ENCODE results near the gene FRRS1L. TPM values are rescaled to one million over a fixed set of nuclear protein-coding genes. Genes with fewer than 3 reads are reported as not detected.

FRRS1L gene
- total and polyA plus RNA-seq, 2 of the 4 experiments (the other 2 are of a cell fraction) = under 0.01 to 0.05 TPM

DNA sequence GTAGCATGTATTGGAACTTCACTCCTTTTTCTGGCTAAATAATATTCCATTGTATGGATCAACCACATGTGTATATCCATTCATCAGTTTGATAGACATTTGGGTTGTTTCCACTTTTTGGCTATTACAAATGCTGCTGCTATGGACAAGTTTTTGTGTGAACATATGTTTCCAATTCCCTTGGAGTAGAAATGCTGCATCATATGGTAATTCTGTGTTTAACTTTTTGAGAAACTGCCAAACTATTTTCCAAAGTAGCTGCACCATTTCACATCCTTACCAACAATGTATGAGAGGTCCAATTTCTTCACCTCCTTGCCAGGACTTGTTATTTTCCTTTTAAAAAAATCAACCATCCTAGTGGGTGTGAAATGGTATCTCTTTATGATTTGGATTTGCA lies 8.4 kb downstream of the FRRS1L start:
- no peak overlapping the region for H2BK20ac ChIP-seq (ENCODE audit: low read depth, low read length)
- BruUV-seq (replicated peaks) = no TSS peak
- no peak overlapping the region for H3K4me2 ChIP-seq (ENCODE audit: low read depth, low read length)
- H4K20me1 ChIP-seq (ENCODE audit: insufficient read depth, low read length) = no peaks in the 10 kb centered on the region
- H2AFZ ChIP-seq (replicated peaks; ENCODE audit: low read length, poor library complexity) = no peak overlapping the region
- no peak overlapping the region for H2AK5ac ChIP-seq (ENCODE audit: low read depth, low read length)
- H4K91ac ChIP-seq (ENCODE audit: insufficient read depth, low read depth, low read length) = no peak overlapping the region
- H3K9ac ChIP-seq (ENCODE audit: low read depth, low read length) = no peak overlapping the region
- H4K8ac ChIP-seq (ENCODE audit: low read depth in 2 of 2, low read length in 2 of 2) = no peak overlapping the region
- peaks cover 4% of the 10 kb centered on the region for H3K9me3 ChIP-seq (ENCODE audit: control insufficient read depth, insufficient read depth, low read length)
- no peak overlapping the region for H2BK15ac ChIP-seq (ENCODE audit: low read depth, low read length)
- DNase-seq (no peak), ATAC-seq (ENCODE audit: low read depth) (no peak)
- no peaks in the 10 kb centered on the region for H3K4me1 ChIP-seq (ENCODE audit: control insufficient read depth, insufficient read depth, low read length)
- no peak overlapping the region for H3K23ac ChIP-seq (ENCODE audit: low read depth, low read length)
- H3K27ac ChIP-seq (ENCODE audit: insufficient read depth, low read length) = no peak overlapping the region
- H3K14ac ChIP-seq (replicated peaks; ENCODE audit: low read depth, low read length) = no peak overlapping the region
- H2BK5ac ChIP-seq (ENCODE audit: low read depth, low read length, poor library complexity, severe bottlenecking) = no peak overlapping the region
- dilution Hi-C loops (cut with HindIII; ENCODE audit: low sequenced_read_pairs, unreplicated experiment) = no loop called here
- intact Hi-C loops (cut with micrococcal nuclease) = no loop called here
- peaks cover 14% of the 10 kb centered on the region for H3K27me3 ChIP-seq (ENCODE audit: control insufficient read depth, insufficient read depth, low read length)
- no peak overlapping the region for H3K4me3 ChIP-seq (ENCODE audit: insufficient read depth, low read depth, low read length)
- H4K5ac ChIP-seq (ENCODE audit: low read depth, low read length) = no peak overlapping the region
- H3K36me3 ChIP-seq (ENCODE audit: control insufficient read depth, insufficient read depth, low read length) = no peaks in the 10 kb centered on the region
- in situ Hi-C loops (cut with MboI; ENCODE audit: low sequenced_read_pairs) = no loop called here
- ChIA-PET CTCF (no interaction called here), POLR2A (ENCODE audit: unreplicated experiment) (no interaction called here)
- H3K18ac ChIP-seq (ENCODE audit: low read depth, low read length) = no peak overlapping the region
- no peak overlapping the region for H3K4ac ChIP-seq (ENCODE audit: low read depth, low read length)
- TF ChIP-seq BHLHE40 (IDR thresholded peaks at IDR 0.05; ENCODE audit: low read depth, low read length) = no peak
- TF ChIP-seq, protein P1, sequence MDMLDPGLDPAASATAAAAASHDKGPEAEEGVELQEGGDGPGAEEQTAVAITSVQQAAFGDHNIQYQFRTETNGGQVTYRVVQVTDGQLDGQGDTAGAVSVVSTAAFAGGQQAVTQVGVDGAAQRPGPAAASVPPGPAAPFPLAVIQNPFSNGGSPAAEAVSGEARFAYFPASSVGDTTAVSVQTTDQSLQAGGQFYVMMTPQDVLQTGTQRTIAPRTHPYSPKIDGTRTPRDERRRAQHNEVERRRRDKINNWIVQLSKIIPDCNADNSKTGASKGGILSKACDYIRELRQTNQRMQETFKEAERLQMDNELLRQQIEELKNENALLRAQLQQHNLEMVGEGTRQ (IDR thresholded peaks at IDR 0.05; ENCODE audit: low read depth, low read length) = no peak
- no peak for TF ChIP-seq RAD21 (IDR thresholded peaks at IDR 0.05; ENCODE audit: low read length)
- no peak for TF ChIP-seq NFE2L2 (IDR thresholded peaks at IDR 0.05; ENCODE audit: low read depth, low read length)
- TF ChIP-seq RFX5 (IDR thresholded peaks at IDR 0.05; ENCODE audit: low read depth, low read length) = no peak
- no peak for TF ChIP-seq SMC3 (IDR thresholded peaks at IDR 0.05; ENCODE audit: low read depth, low read length)
- no peak for TF ChIP-seq RCOR1 (IDR thresholded peaks at IDR 0.05; ENCODE audit: insufficient replicate concordance, low read length)
- TF ChIP-seq, protein P2, sequence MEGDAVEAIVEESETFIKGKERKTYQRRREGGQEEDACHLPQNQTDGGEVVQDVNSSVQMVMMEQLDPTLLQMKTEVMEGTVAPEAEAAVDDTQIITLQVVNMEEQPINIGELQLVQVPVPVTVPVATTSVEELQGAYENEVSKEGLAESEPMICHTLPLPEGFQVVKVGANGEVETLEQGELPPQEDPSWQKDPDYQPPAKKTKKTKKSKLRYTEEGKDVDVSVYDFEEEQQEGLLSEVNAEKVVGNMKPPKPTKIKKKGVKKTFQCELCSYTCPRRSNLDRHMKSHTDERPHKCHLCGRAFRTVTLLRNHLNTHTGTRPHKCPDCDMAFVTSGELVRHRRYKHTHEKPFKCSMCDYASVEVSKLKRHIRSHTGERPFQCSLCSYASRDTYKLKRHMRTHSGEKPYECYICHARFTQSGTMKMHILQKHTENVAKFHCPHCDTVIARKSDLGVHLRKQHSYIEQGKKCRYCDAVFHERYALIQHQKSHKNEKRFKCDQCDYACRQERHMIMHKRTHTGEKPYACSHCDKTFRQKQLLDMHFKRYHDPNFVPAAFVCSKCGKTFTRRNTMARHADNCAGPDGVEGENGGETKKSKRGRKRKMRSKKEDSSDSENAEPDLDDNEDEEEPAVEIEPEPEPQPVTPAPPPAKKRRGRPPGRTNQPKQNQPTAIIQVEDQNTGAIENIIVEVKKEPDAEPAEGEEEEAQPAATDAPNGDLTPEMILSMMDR (conservative IDR thresholded peaks at IDR 0.05; ENCODE audit: low read depth, low read length) = no peak
- TF ChIP-seq MAZ (IDR thresholded peaks at IDR 0.05; ENCODE audit: borderline replicate concordance, low read depth, low read length) = no peak
- no peak for TF ChIP-seq POLR2A (IDR thresholded peaks at IDR 0.05; ENCODE audit: low read depth, low read length)
- TF ChIP-seq FOS (IDR thresholded peaks at IDR 0.05; ENCODE audit: low read depth, low read length) = no peak
- TF ChIP-seq, protein P3, sequence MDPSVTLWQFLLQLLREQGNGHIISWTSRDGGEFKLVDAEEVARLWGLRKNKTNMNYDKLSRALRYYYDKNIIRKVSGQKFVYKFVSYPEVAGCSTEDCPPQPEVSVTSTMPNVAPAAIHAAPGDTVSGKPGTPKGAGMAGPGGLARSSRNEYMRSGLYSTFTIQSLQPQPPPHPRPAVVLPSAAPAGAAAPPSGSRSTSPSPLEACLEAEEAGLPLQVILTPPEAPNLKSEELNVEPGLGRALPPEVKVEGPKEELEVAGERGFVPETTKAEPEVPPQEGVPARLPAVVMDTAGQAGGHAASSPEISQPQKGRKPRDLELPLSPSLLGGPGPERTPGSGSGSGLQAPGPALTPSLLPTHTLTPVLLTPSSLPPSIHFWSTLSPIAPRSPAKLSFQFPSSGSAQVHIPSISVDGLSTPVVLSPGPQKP (IDR thresholded peaks at IDR 0.05; ENCODE audit: borderline replicate concordance, low read depth, low read length) = no peak
- TF ChIP-seq MXI1 (IDR thresholded peaks at IDR 0.05; ENCODE audit: borderline replicate concordance, low read depth, low read length) = no peak
- no peak for TF ChIP-seq CHD1 (IDR thresholded peaks at IDR 0.05; ENCODE audit: low read depth, low read length)
- no peak for TF ChIP-seq MAFK (IDR thresholded peaks at IDR 0.05; ENCODE audit: low read depth, low read length)
- no peak for TF ChIP-seq CEBPB (IDR thresholded peaks at IDR 0.05; ENCODE audit: low read depth, low read length)
- no peaks in the 10 kb centered on the region for H3K9me1 ChIP-seq (ENCODE audit: insufficient read depth, low read length)
- no peaks in the 10 kb centered on the region for H3K79me1 ChIP-seq (ENCODE audit: low read depth in 1 of 2, low read length in 2 of 2)
- H2BK120ac ChIP-seq (ENCODE audit: low read depth, low read length) = no peak overlapping the region
- no peak overlapping the region for H2AK9ac ChIP-seq (replicated peaks; ENCODE audit: low read depth, low read length, poor library complexity)
- H3K56ac ChIP-seq (ENCODE audit: extremely low read depth, insufficient read depth, low read length) = no peak overlapping the region

All from IMR-90 (cell line).